ENCODE data around the gene CEMIP. TPM values are rescaled to one million over a fixed set of nuclear protein-coding genes. Genes with fewer than 3 reads are reported as not detected.

CEMIP gene
- total and polyA plus RNA-seq, 2 of the 8 experiments (the other 6 are each of a cell fraction or from before 2014, with no cell fraction given): 0.11 to 0.60 TPM

GRCh38 chr15:80992006-80992405, 212.8 kb downstream of the CEMIP start:
- H3K27me3 ChIP-seq (replicated peaks in 1 of 4; ENCODE audit: control insufficient read depth in 3 of 4, extremely low read depth in 1 of 4, insufficient read depth in 3 of 4, low read length in 3 of 4): no peaks in the 10 kb centered on the region
- no peaks in the 10 kb centered on the region for H3K36me3 ChIP-seq (ENCODE audit: control insufficient read depth in 2 of 4, insufficient read depth in 4 of 4, low read length in 3 of 4)
- H3K9me3 ChIP-seq (ENCODE audit: insufficient read depth in 2 of 2, low read depth in 1 of 2, low read length in 1 of 2): no peaks in the 10 kb centered on the region
- H3K14ac ChIP-seq (ENCODE audit: insufficient read length): no peak overlapping the region
- no peak overlapping the region for H3K56ac ChIP-seq (replicated peaks; ENCODE audit: insufficient read length, low read depth, low read length)
- H2BK20ac ChIP-seq (ENCODE audit: low read length): no peak overlapping the region
- no peak overlapping the region for H3K27ac ChIP-seq (ENCODE audit: low read depth, low read length)
- H3K79me2 ChIP-seq (ENCODE audit: control insufficient read depth in 1 of 2, insufficient read depth in 2 of 2, low read length in 2 of 2): peaks cover 17 to 24% of the 10 kb centered on the region in 2 experiments
- no peak overlapping the region for H3K4me3 ChIP-seq (ENCODE audit: extremely low read depth in 1 of 4, insufficient read depth in 2 of 4, low read depth in 3 of 4, low read length in 4 of 4)
- H3K23ac ChIP-seq (ENCODE audit: insufficient read length): no peak overlapping the region
- FAIRE-seq: no peak
- 90% methylated on average over 4 of the region's 4 CpGs; no CpG with 5 or more reads in 1 of the 2 experiments for WGBS, 2 experiments (ENCODE audit: extremely low coverage in 1 of 2, insufficient coverage in 1 of 2, insufficient read length in 1 of 2, insufficient replicate concordance in 2 of 2, low coverage in 1 of 2, low lambda C conversion rate in 2 of 2, missing lambda C conversion rate in 1 of 2)
- no peak overlapping the region for H4K91ac ChIP-seq (replicated peaks; ENCODE audit: insufficient read length, low read length)
- no peak overlapping the region for H3K4me2 ChIP-seq (ENCODE audit: insufficient read depth in 1 of 2, low read depth in 2 of 2, low read length in 2 of 2)
- DNase-seq (ENCODE audit: low read depth in 1 of 2, low spot score in 2 of 2): no peak
- H4K20me1 ChIP-seq (replicated peaks in 1 of 2; ENCODE audit: control insufficient read depth in 1 of 2, insufficient read depth in 2 of 2, low read length in 2 of 2): no peaks in the 10 kb centered on the region
- peaks cover 4% of the 10 kb centered on the region for H3K79me1 ChIP-seq (ENCODE audit: low read depth, low read length)
- H2AK5ac ChIP-seq (ENCODE audit: low read depth, low read length): no peak overlapping the region
- H4K8ac ChIP-seq (ENCODE audit: extremely low read depth, insufficient read depth, low read length): no peak overlapping the region
- H3K4me1 ChIP-seq (replicated peaks in 1 of 4; ENCODE audit: control insufficient read depth in 3 of 4, insufficient read depth in 4 of 4, low read length in 3 of 4): peaks cover 0 to 4% (median 2%) of the 10 kb centered on the region in 4 experiments; a peak in 2 of 7 replicates
- no peak overlapping the region for H3K18ac ChIP-seq (ENCODE audit: extremely low read depth, low read length)
- no peak overlapping the region for H3K4ac ChIP-seq (replicated peaks; ENCODE audit: insufficient read length, low read depth, low read length)
- H2AFZ ChIP-seq (ENCODE audit: low read length): no peak overlapping the region
- H2BK15ac ChIP-seq (ENCODE audit: low read length): no peak overlapping the region
- no peak overlapping the region for H4K5ac ChIP-seq (ENCODE audit: insufficient read length, low read depth, low read length)
- ChIA-PET CTCF (ENCODE audit: partially characterized antibody) (interaction anchor here (1.5 to 2.5 kb wide), 2 partner anchors 10 to 274 kb away, joined by 3 to 8 read pairs; no protein-coding TSS in a partner anchor), POLR2A (ENCODE audit: partially characterized antibody) (interaction anchor here (1.0 to 1.3 kb wide), 2 partner anchors 10 kb away, joined by 3 to 6 read pairs; no protein-coding TSS in a partner anchor)
- H3K9ac ChIP-seq (replicated peaks in 1 of 4; ENCODE audit: extremely low read depth in 1 of 4, low read depth in 3 of 4, low read length in 3 of 4): no peak overlapping the region
- H2BK12ac ChIP-seq (ENCODE audit: low read depth, low read length): no peak overlapping the region
- H2BK120ac ChIP-seq (replicated peaks; ENCODE audit: low read depth, low read length): no peak overlapping the region
- H3K23me2 ChIP-seq (ENCODE audit: low read depth, low read length): peaks cover 4% of the 10 kb centered on the region
- H2BK5ac ChIP-seq (ENCODE audit: low read depth, low read length): no peak overlapping the region
- TF ChIP-seq JUND (IDR thresholded peaks at IDR 0.05; ENCODE audit: low read length) (no peak), ASH2L (IDR thresholded peaks at IDR 0.05; ENCODE audit: low read length) (no peak), RAD21 (IDR thresholded peaks at IDR 0.05 in 1 of 2, conservative IDR thresholded peaks at IDR 0.05 in 1 of 2; ENCODE audit: low read depth in 2 of 2, low read length in 2 of 2) (no peak), RFX5 (IDR thresholded peaks at IDR 0.05; ENCODE audit: borderline replicate concordance, low read depth, low read length) (no peak), RBBP5 (IDR thresholded peaks at IDR 0.05; ENCODE audit: borderline replicate concordance, low read depth, low read length) (no peak), SIN3A (conservative IDR thresholded peaks at IDR 0.05 in 1 of 2, IDR thresholded peaks at IDR 0.05 in 1 of 2; ENCODE audit: low read depth in 1 of 2, low read length in 2 of 2) (no peak), SIRT6 (IDR thresholded peaks at IDR 0.05; ENCODE audit: low read length) (no peak), SUZ12 (IDR thresholded peaks at IDR 0.05; ENCODE audit: low read length) (no peak), CHD1 (IDR thresholded peaks at IDR 0.05; ENCODE audit: low read depth, low read length) (no peak)
